Activated CD4-positive, alpha-beta T cell treated with anti-CD3 and anti-CD28 coated beads, Interleukin-2, amount 50 U/mL, for 48 hours (primary cell): ENCODE data around the gene PHACTR1.

Experiments
- DNase-seq, 2 experiments: peaks; one replicate each; pipeline ENCODE4 v3.0.0-alpha.2; 2020

Gene PHACTR1

GRCh38 chr6:13001927-13002326, 285.4 kb downstream of the PHACTR1 start:
- DNase-seq, result no peak

- DNase-seq, result no peak
Observed at GRCh38 chr6:13004601-13005000, 288.0 kb downstream of the PHACTR1 start.

- no peak for DNase-seq
Observed at GRCh38 chr6:13005994-13006393, 289.4 kb downstream of the PHACTR1 start.

GRCh38 chr6:13006578-13007300, 290.2 kb downstream of the PHACTR1 start:
- DNase-seq, result no peak

- DNase-seq, result no peak
Observed at GRCh38 chr6:13007744-13008143, 291.2 kb downstream of the PHACTR1 start.

GRCh38 chr6:13009031-13009430, 292.5 kb downstream of the PHACTR1 start:
- no peak for DNase-seq

GRCh38 chr6:13009461-13009860, 292.9 kb downstream of the PHACTR1 start:
- DNase-seq, result no peak

GRCh38 chr6:13011612-13012146, 295.1 kb downstream of the PHACTR1 start:
- DNase-seq, result no peak

- DNase-seq, result no peak
Observed at GRCh38 chr6:13012296-13012695, 295.7 kb downstream of the PHACTR1 start.

GRCh38 chr6:13012977-13013680, 296.6 kb downstream of the PHACTR1 start:
- DNase-seq, result no peak

GRCh38 chr6:13013681-13014503, 297.3 kb downstream of the PHACTR1 start:
- DNase-seq, result no peak

- no peak for DNase-seq
Observed at GRCh38 chr6:13014504-13015378, 298.2 kb downstream of the PHACTR1 start.

- no peak for DNase-seq
Observed at GRCh38 chr6:13015379-13015681, 298.8 kb downstream of the PHACTR1 start.

GRCh38 chr6:13024616-13025015, 308.0 kb downstream of the PHACTR1 start:
- DNase-seq, result no peak

- DNase-seq, result no peak
Observed at GRCh38 chr6:13025893-13026499, 309.4 kb downstream of the PHACTR1 start.

GRCh38 chr6:13026557-13026956, 310.0 kb downstream of the PHACTR1 start:
- no peak for DNase-seq

- no peak for DNase-seq
Observed at GRCh38 chr6:13027207-13027606, 310.6 kb downstream of the PHACTR1 start.

GRCh38 chr6:13030396-13030795, 313.8 kb downstream of the PHACTR1 start:
- no peak for DNase-seq

- DNase-seq, result no peak
Observed at GRCh38 chr6:13032566-13032965, 316.0 kb downstream of the PHACTR1 start.

- no peak for DNase-seq
Observed at GRCh38 chr6:13033145-13033544, 316.6 kb downstream of the PHACTR1 start.

GRCh38 chr6:13034316-13034715, 317.7 kb downstream of the PHACTR1 start:
- DNase-seq, result no peak

GRCh38 chr6:13035606-13036005, 319.0 kb downstream of the PHACTR1 start:
- no peak for DNase-seq
